H1 (cell line): ENCODE results near the gene TFF1. TPM values are rescaled to one million over a fixed set of nuclear protein-coding genes. Genes with fewer than 3 reads are reported as not detected.

ENCODE experiments used
- ASH2L ChIP-seq: fragments of 200-600, 300-600 bp; sonication (generic); IDR thresholded peaks from one replicate; pipeline ENCODE4 v1.7.1; 2017; ENCODE audit warnings: low read length
- polyA plus RNA-seq, 7 experiments: library from polyadenylated mRNA; depleted of rRNA in 3 of 7; stranded (reverse) in 5 of 7; unstranded in 2 of 7; fragments of >200 nt in 5 of 7; fragments of 200-250 nt in 2 of 7; gene quantifications; 1 replicate in 5 of 7; 2 replicates in 1 of 7; 4 replicates in 1 of 7; pipeline versions ENCODE4 v1.2.1 to v1.2.3, GENCODE V29; 2011 to 2013; ENCODE audit warnings: missing spikeins in 2 of 7, mixed read lengths in 2 of 7
- total RNA-seq: library from RNA; stranded (reverse); fragmentation: NEBNext Ultra II Directional; extraction: Animal tissue kit (Norgen Biotek cat#: 25700); gene quantifications from 2 replicates; pipeline ENCODE4 v1.2.1, GENCODE V29; 2021

TFF1 gene
- total and polyA plus RNA-seq, 2 of the 8 experiments (the other 6 are each of a cell fraction or from before 2014, with no cell fraction given): not detected

DNA sequence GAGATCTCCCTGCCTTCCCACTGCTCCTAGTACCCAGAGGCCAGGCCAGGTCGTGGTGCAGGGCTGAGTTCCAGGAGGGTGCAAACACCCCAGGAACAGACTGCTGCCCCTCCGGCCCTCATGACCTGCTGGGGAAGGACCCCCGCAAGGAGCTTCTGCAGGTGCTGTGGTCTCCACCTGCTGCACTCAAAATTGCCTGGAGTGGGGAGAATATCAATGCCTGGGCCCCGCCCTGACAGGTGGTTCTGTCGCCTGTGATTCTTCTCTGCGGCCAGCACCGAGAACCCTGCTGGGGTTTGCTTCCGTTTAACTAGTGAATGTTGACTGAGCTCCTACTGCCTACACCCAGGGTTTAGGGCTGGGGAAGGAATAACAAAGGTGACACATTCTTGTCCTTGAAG lies 49.0 kb downstream of the TFF1 start (continued):
- TF ChIP-seq ASH2L: no peak
